ENCODE results near the gene COL1A1. TPM values are rescaled to one million over a fixed set of nuclear protein-coding genes. Genes with fewer than 3 reads are reported as not detected.

The COL1A1 gene
- polyA plus RNA-seq, 1 donor = 3,500 TPM

DNA sequence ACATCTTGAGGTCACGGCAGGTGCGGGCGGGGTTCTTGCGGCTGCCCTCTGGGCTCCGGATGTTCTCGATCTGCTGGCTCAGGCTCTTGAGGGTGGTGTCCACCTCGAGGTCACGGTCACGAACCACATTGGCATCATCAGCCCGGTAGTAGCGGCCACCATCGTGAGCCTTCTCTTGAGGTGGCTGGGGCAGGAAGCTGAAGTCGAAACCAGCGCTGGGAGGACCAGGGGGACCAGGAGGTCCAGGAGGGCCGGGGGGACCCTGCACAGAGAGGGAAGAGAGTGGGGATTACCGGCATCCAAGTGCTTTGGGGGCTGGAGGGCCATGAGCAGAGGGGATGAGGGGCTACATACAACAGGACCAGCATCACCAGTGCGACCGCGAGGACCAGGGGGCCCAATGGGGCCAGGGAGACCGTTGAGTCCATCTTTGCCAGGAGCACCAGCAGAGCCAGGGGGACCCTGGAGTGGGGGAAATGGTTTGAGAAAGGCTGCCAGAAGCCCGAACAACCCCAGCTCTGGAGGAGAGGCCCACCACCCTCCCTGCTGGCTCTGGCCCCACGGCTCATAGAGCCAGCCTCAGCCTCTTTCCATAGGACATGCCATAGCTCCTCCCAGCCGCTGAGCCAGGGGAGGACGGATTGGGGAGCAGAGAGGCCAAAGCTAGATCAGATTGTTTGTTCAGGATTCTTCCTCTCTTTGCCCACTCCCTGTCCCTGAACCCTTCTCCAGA is 14.6 kb downstream of the COL1A1 start:
- no peak for DNase-seq (ENCODE audit: low read depth)

DNA sequence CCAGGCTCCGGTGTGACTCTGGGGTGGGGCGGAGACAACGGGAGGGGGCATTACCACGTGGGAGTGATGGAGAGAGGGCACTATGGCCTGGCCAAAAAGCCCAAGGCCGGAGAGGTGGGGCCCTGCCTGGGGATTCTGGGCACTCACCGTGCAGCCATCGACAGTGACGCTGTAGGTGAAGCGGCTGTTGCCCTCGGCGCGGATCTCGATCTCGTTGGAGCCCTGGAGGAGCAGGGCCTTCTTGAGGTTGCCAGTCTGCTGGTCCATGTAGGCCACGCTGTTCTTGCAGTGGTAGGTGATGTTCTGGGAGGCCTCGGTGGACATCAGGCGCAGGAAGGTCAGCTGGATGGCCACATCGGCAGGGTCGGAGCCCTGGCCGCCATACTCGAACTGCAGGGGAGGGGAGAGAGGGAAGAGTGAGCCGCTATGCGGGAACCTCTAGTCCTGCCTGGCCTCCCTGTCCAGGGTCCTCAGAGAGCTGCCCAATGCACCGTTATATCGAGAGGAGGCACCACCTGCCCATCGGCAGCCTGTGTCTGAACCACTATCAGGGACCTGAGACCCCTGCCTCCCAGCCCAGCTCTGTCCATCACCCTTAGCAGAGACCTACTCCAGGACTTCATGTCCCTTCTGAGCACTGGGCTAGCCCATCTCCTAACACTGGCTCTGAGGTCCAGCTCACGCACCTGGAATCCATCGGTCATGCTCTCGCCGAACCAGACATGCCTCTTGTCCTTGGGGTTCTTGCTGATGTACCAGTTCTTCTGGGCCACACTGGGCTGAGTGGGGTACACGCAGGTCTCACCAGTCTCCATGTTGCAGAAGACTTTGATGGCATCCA is 15.6 kb downstream of the COL1A1 start:
- DNase-seq (ENCODE audit: low read depth) = no peak

DNA sequence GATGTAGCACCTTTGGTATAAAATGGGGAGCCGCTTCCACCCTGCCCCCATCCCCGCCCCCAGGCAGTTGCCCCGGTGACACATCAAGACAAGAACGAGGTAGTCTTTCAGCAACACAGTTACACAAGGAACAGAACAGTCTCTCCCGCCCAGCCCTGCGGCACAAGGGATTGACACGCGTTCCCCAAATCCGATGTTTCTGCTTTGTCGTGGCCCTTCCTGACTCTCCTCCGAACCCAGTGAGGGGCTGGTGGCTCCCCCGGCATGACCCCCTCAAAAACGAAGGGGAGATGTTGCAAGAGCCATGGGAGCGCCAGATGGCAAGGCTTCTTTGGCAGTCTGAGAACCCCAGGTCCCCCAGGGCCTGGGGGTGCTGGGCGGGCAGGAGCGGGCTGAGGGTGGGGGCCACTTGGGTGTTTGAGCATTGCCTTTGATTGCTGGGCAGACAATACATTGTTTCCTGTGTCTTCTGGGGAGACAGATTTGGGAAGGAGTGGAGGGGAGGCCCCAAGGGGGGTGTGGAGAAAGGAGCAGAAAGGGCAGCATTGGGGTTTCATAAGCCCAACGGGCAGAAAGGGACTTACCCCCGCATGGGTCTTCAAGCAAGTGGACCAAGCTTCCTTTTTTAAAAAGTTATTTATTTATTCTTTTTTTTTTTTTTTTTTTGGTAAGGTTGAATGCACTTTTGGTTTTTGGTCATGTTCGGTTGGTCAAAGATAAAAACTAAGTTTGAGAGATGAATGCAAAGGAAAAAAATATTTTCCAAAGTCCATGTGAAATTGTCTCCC is 16.6 kb downstream of the COL1A1 start:
- DNase-seq (ENCODE audit: low read depth) = no peak

DNA sequence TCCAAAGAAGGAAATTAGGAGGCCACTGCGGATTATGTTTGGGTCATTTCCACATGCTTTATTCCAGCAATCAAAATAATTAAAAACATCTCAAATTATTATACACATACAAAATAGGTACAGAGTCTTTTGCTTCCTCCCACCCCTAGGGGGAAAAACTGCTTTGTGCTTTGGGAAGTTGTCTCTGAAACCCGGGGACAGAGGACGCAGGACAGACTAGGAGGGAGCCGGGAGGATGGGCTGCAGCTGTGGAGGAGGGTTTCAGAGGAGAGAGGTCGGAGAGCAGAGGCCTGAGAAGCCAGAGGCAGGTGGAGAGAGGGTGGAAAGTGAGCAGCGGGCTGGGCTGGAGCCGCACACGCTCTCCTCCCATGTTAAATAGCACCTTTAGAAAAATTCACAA is 17.4 kb downstream of the COL1A1 start:
- no peak for DNase-seq (ENCODE audit: low read depth)

DNA sequence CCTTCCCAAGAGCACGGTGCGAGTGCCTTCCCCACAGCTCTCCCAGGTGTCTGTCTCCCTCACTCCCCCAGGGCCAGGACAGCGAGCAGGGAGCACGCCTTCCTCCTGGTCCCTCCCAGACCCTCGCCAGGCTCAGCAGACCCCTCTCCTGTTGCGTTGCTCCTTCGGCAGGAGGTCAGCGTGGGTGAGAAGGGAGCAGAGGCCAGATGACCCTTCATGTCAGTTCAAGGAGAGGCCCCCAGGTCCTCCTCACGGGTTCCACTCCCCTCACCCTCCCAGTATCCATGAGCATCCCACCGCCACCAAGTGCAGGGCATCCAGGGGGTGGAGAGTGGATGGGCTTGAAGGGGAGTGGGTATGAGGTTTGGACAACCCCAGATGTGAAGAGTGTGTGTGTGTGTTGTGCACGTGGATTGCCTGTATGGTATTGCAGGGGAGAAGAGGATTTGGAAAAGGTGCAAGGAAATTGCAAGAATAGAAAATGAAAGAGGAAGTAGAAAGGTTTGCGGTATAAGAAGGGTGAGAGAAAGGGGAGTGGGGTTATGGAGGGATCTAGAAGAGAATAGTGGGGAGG is 17.9 kb downstream of the COL1A1 start:
- no peak for DNase-seq (ENCODE audit: low read depth)

DNA sequence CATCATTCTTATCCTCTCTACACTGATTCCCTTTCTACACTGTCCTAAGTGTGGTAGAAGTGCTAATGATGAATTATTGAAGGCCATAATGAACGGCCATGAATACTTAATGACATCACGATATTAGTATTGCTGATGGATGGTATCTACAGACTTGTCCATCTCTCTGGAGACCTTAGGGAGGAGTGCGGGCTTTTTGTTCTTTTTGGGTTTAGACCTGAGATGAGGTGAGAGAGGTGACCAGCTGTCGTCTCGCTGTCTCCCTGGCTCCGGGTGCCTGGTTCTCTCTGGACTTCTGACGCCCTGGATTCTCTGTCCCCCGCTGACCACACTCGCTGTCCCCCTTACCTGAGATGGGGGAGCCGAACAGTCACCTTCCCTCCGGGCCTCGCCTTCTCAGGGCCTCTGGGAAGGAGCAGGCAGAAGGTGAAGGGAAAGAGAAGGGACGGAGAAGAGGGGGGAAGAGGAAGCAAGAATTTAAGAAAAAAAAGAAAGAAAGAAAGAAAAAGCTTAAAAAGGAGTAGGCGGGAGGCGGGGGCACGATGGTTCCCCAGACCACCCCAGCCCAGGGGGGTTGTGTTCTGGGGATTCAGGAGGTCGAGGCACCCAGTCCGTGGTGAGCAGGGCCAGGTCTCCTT is 18.5 kb downstream of the COL1A1 start:
- no peak for DNase-seq (ENCODE audit: low read depth)

DNA sequence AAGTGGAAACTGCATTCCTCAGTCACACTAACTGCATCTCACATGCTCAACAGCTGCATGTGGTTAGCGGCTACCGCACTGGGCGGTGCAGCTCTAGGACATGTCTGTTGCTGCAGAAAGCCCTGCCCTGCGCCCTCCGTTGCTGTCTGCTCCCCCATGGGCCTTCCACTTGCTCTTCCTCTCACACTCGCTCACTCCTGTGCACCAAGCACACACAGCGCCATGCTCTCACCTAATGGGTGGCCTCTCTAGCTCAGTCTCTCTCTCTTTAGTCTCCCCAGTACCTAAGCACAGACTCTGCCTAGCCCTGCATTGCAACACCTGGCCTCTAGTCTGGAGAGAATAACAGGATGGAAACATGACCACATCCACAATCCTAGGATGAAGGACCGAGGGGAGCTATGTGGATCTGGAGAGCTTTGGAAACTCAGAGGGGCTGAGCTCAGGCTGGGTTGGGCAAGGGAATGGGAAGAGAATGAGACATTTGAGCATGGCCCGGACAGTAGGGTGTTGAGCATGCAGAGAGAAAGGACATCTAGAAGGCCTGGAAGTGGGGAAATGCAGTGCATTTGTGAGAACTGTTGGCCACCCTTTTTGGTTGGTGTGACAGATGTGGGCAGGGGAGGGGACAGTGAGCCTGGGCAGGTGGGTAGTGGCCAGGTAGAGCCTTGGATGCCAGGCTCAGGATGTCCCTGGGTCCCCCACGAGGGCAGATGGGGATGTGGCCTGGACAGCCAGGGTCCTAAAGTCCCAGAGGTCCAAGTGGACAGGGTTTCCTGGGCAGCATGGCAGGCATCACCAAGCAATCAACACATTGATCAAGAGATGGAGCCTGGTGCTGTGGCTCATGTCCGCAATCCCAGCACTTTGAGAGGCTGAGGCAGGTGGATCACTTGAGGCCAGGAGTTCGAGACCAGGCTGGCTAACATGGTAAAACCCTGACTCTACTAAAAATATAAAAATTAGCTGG is 19.6 kb downstream of the COL1A1 start:
- DNase-seq (ENCODE audit: low read depth) = no peak

DNA sequence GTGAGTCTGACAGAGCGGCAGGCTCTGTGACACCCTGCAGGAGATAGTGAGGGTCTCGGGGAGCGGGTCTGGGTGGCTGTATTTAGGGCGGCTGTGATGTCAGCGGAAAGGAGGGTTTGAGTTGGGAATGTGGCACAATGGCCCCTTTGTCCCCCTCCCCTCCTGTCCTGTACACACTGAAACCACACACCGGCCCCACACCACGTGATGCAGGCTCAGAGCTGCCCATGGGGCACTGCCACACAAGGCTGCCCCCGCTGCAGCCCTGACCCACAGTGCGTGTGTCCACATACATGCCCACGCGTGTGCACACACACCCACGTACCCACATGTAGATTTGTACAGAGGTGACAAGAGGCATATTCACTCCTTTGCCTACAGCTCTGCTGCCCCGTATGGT is 20.3 kb downstream of the COL1A1 start:
- no peak for DNase-seq (ENCODE audit: low read depth)

DNA sequence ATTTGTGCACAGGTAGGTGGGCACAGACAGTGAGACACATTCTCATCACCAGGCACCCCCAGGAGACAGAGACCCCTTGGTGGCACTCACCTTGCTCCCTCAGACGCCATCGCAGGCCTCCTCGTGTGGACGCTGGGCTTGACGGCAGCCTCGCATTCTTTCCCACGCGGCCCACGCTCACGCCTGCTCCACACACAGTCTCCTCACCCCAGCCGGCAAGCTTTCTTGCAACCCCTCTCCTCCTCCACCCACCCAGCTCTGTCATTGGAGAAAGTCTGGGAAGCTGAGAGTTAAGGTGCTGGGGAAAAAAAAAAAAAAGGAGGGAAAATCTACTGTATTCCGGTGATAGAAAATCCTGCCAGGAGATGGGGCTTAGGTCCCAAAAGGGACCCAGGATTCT is 20.8 kb downstream of the COL1A1 start:
- no peak for DNase-seq (ENCODE audit: low read depth)

DNA sequence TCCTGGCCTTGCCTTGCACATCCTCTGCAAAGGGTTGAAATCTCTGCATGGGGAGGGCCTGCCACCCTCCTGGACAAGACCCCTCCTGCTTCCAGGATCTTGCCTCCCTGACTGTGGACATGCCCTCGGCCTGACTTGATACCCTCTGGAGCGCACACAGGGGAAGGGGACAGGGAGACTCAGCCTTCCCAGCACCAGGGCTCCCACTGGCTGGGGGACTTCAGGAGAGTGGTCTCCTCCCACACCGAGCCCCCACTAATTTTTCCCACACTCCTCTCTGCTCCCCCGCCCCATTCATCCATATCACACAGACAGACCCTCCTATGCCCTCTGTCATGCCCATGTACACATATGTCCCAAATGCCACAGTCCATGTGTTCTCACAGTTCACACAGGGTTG is 21.3 kb downstream of the COL1A1 start:
- DNase-seq (ENCODE audit: low read depth) = no peak

DNA sequence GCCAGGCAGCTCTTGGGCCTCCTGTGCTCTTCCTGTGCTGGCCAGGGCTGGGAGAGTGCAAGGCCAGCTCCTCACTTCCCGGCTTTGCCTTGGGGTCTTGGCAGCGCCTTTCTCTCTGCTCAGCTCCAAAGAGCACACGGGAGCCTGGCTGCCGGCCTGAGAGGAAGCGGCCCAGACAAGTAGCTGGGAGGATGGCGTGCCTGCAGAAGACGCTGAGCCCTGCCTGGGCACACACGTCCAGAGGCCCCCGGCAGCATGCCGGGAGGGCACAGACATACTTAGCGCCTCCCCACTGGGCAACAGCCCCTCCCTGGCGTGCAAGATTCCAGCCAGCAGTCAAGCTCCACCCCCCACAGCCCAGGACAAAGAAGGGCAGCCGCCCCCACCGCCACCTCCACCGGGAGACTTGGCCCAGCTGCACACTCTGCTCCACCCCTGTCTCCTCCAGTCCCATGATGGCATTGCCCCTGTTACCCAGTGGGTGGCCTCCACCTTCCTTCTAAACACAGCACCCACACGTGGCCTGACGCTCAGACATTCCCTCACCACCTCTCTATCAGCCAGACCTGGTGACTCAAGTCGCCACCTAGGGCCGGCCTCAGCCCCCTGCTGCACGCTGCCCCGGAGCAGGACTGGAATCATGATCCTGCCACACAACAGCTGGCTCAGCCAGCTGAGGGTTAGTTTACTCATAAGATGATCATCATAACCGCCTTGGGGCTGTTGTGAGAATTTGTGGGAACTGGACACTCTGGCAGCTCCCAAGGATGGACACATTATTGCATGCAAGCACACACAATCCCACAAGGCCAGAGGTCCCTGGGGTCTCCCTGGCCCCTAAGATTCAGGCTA is 23.2 kb downstream of the COL1A1 start:
- no peak for DNase-seq (ENCODE audit: low read depth)

DNA sequence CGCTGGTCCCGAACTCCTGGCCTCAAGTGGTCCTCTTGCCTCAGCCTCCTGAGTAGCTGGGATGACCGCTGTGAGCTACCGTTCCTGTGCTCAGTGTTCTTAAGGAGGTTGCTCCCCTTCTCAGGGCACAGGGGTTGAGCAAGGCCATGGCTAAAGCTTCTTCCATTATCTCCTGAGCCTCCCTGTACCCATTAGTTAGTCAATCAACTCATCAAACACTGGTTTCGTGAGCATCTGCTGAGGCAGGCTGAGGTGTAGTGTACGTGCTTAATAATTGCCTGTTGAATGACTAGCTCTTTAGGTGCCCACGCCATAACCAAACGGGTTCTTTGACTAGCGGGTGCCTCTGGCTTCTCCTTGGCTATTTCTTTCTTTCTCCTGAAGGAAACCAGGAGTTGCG is 24.0 kb downstream of the COL1A1 start:
- DNase-seq (ENCODE audit: low read depth) = no peak

DNA sequence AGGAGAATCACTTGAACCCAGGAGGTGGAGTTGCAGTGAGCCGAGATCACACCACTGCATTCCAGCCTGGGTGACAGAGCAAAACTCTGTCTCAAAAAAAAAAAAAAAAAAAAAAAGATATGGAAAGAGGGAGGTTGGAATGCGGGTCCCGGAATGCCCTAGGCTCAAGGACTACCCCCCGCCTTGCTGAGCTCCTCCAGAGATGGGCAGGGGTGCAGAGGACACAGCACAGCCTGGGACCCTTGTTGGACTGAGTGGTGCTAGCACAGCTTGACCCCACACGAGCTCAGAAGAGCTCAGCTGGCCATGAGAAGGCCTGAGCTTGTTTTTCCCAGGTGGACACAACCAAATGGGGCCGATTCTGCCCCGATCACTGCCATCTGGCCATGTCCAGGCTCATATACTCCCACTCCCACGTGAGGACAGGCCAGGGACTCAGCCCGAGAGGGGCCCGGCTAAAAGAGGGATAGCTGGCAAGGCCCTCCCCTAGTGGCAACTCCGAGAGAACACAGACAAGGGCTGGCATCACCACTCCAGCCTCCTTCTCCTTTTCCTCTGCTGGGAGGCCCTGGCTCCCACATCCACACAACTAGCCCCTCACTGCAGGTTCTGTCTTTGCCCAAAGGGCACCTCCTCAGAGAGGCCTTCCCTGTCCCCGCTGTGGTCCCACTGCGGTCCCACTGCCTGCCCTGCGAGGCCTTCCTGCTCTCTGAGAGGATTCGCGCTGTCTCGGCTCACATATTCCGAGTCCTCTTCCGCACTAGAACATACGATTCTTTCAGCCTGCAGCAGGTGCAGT is 24.7 kb downstream of the COL1A1 start:
- no peak for DNase-seq (ENCODE audit: low read depth)

DNA sequence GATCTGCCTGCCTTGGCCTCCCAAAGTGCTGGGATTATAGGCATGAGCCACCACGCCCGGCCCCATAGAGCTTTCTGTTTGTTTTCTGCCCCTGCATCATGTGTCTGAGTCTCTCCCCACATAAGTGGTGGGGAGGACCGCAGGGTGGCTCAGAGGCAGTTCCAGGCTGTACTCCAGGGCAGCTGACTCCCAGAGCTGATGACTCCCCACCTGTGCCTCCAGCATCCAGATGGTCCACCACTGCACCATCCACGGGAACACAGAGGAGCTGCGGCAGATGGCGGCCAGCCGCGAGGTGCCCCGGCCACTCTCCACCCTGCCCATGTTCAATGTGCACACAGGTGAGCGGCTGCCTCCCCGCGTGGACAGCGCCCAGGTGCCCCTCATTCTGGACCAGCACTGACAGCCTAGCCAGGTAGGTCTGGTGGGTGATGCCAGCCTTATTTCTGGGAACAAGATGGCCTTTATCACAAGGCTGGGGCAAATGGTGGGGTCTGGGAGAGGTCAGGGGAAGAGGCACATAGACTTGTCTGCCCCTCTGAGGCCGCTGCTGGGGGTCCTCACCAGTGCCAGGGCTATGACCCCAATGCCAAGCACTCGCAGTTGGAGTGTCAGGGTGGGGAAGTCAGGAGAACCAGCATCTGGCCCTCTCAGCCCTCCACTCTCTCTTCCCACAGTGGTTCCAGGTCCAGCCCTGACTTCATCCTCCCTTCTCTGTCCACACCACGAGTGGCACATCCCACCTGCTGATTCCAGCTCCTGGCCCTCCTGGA is 26.2 kb downstream of the COL1A1 start:
- no peak for DNase-seq (ENCODE audit: low read depth)

DNA sequence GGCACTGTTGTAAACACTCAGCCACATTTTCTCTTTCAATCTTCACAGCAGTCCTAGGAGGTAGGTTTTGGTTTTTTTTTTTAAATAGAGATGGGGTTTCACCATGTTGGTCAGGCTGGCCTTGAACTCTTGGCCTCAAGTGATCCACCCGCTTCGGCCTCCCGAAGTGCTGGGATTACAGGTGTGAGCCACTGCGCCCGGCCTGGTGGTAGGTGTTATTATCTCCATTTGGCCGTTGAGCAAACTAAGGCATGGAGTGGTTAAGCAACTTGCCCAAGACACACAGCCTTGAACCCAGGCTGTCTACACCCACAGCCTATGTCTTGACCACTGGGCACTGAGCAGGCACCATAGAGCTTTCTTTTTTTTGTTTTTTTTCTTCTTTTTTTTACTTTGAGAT is 27.0 kb downstream of the COL1A1 start:
- DNase-seq (ENCODE audit: low read depth) = no peak

DNA sequence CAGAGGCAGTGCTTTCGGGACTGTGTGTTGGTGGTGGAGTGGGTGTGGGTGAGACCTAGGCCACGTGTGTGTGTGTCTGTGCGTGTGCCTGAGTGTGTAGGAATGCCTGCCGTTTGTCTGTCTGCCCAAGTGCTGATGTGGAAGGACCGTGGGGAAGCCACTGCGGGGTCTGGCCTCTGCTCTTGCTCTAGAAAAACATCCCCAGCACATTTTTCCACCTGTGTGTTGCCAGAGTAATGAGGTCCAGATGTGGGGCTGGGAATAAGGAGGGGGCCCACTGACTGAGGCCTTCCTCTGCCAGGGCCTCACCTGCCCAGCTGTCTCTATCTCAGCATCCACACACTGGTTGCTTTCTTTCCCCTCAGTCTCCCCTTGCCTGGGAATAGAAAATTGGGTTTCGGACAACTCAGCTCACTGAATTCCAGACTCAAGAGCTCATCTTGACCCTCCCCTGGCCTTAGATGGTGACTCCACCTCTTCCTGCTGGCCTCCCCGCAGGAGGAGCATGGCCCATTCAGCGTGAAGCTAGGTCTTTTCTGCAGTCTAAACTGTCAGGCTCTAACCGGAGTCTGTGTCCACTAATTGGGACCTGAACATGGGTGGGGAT is 28.0 kb downstream of the COL1A1 start:
- DNase-seq (ENCODE audit: low read depth) = peak; percentile 91

DNA sequence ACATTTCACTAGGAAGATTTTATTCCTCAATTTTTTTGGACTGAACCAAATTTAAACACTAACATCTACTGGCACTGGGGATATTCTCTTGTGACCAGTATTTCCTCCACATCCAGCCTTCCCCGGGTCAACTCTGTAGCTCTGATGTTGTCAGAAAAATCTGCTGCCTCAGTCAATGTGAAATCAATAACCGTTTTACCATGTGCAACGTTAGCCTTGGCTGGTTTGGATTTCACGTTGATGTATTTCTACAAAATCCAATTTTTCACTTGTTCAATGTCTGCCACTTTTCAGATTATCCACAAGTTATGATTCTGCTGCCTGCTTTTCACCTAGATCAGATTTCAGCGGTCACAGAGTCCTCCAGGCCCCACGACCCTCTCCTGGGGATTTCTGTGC is 28.5 kb downstream of the COL1A1 start:
- DNase-seq (ENCODE audit: low read depth) = no peak
